GM12891 (cell line): Measurements from ENCODE around the gene ACSS2.

Experiments used
- PAX5 ChIP-seq: IDR thresholded peaks from 2 replicates; pipeline ENCODE4 v1.6.1; 2011; ENCODE audit warnings: low read length, moderate library complexity, mild to moderate bottlenecking; ENCODE audit not compliant: insufficient read depth, severe bottlenecking
- POLR2A ChIP-seq: IDR thresholded peaks from 2 replicates; pipeline ENCODE4 v1.6.1; 2011; ENCODE audit warnings: low read depth, low read length, control low read depth
- POLR2AphosphoS5 ChIP-seq: IDR thresholded peaks from 2 replicates; pipeline ENCODE4 v1.6.1; 2011; ENCODE audit warnings: low read depth, low read length, control low read depth
- POU2F2 ChIP-seq: IDR thresholded peaks from 2 replicates; pipeline ENCODE4 v1.6.1; 2011; ENCODE audit warnings: low read depth, mild to moderate bottlenecking, control low read depth, low read length, moderate library complexity
- SPI1 ChIP-seq: IDR thresholded peaks from 2 replicates; pipeline ENCODE4 v1.6.1; 2011; ENCODE audit warnings: low read depth, low read length, control low read depth
- TAF1 ChIP-seq: IDR thresholded peaks from 2 replicates; pipeline ENCODE4 v1.6.1; 2011; ENCODE audit warnings: low read depth, low read length, control low read depth

DNA sequence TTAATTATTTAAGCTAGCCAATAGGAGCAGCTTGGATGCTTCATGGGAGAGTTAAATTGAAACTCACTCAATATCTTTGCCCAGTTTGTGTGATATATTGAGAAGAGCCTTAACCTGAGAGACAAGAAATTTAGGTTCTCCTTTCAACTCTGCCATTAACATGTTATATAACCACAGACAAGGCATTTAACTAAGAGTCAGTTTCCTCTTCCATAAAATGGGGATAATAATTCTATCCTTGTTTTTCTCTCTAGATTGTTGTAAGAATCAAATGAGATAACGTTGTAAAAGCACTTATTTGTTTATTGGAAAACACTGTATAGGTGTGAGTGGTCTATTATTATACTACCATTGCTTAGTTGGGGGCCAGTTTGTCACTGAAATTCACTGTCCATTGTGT lies 7.8 kb downstream of the ACSS2 start:
- TF ChIP-seq POLR2A (no peak), POLR2AphosphoS5 (no peak), TAF1 (no peak), SPI1 (no peak), PAX5 (no peak), POU2F2 (no peak)
